K562 (cell line): ENCODE data around the gene FANCC. TPM values are rescaled to one million over a fixed set of nuclear protein-coding genes. Genes with fewer than 3 reads are reported as not detected.

Experiments
- ATAC-seq: fragments of 200-7000 bp; cut with Tn5 transposase; 3 replicates; pipeline ENCODE4 v1.9.1; 2020; ENCODE audit warnings: moderate library complexity
- BruUV-seq: library from RNA; stranded (reverse); fragments of 400-500 nt; replicated peaks from 2 replicates; lab custom pipeline; 2021; lab: Mats Ljungman, UMichigan
- CTCF ChIA-PET: fragments of 300-600 bp; formaldehyde crosslinking; extraction: SDS; loops from one replicate; lab custom pipeline; 2021; ENCODE audit warnings: low intra/inter-chr PET ratio; lab: Yijun Ruan, JAX
- POLR2A ChIA-PET: fragments of 300-600, 350-650 bp; sonication (Branson Sonifier 250); formaldehyde crosslinking; extraction: SDS; loops from one replicate; lab custom pipeline; 2021; ENCODE audit warnings: antibody characterized with exemption, inconsistent platforms; lab: Yijun Ruan, JAX
- DNase-seq, 4 experiments: peaks; one replicate each; pipeline versions ENCODE4 v3.0.0 to v3.0.0-alpha.2; 2011 to 2018; ENCODE audit warnings: low spot score in 3 of 4, mixed read lengths in 3 of 4; ENCODE audit errors: extremely low read depth in 1 of 4
- FAIRE-seq: peaks from 2 replicates; lab custom pipeline; 2011; peaks lifted over from hg19 to GRCh38; lab: Jason Lieb, UNC
- H2AFZ ChIP-seq: 2 replicates; pipeline ENCODE4 v1.6.0; 2011; ENCODE audit warnings: low read depth, low read length, control low read depth, inconsistent platforms
- H3K27ac ChIP-seq: fragments of 200-600 bp; 3 replicates; pipeline ENCODE4 v1.8.0; 2011; ENCODE audit warnings: low read depth, mild to moderate bottlenecking, control low read depth, inconsistent platforms, low read length, moderate library complexity, mixed read lengths; ENCODE audit errors: extremely low read depth
- H3K27me3 ChIP-seq, 2 experiments: fragments of 300-600 bp in 1 of 2; 2 replicates in 1 of 2; 3 replicates in 1 of 2; pipeline versions ENCODE4 v1.6.0 to v1.8.0; 2011; ENCODE audit warnings: inconsistent platforms in 2 of 2, low read length in 2 of 2, mild to moderate bottlenecking in 1 of 2, mixed read lengths in 1 of 2, moderate library complexity in 1 of 2; ENCODE audit not compliant: control insufficient read depth in 2 of 2, insufficient read depth in 2 of 2
- H3K36me3 ChIP-seq: fragments of 300-600 bp; 3 replicates; pipeline ENCODE4 v1.8.0; 2011; ENCODE audit warnings: mild to moderate bottlenecking, low read length, inconsistent platforms; ENCODE audit not compliant: control insufficient read depth, insufficient read depth
- H3K4me1 ChIP-seq, 2 experiments: fragments of 200-600 bp in 1 of 2; replicated peaks in 1 of 2; 2 replicates in 1 of 2; 3 replicates in 1 of 2; pipeline versions ENCODE4 v1.5.1 to v1.8.0; 2011; ENCODE audit warnings: inconsistent platforms in 2 of 2, low read length in 2 of 2, mild to moderate bottlenecking in 1 of 2, mixed read lengths in 1 of 2, moderate library complexity in 1 of 2; ENCODE audit not compliant: control insufficient read depth in 2 of 2, insufficient read depth in 2 of 2
- H3K4me2 ChIP-seq: 2 replicates; pipeline ENCODE4 v1.6.1; 2011; ENCODE audit warnings: low read length, control low read depth, inconsistent platforms, mixed read lengths; ENCODE audit not compliant: insufficient read depth
- H3K4me3 ChIP-seq: fragments of 200-600 bp; sonication (generic), shearing (Covaris generic); 2 replicates; pipeline ENCODE4 v1.5.1; 2016; ENCODE audit warnings: control low read depth, inconsistent platforms
- H3K79me2 ChIP-seq: fragments of 200-600 bp; 3 replicates; pipeline ENCODE4 v1.8.0; 2011; ENCODE audit warnings: low read length, inconsistent platforms; ENCODE audit not compliant: control insufficient read depth, insufficient read depth
- H3K9ac ChIP-seq, 2 experiments: 2 replicates each; pipeline versions ENCODE4 v1.6.0 to v1.6.1; 2011; ENCODE audit warnings: low read depth in 2 of 2, low read length in 2 of 2, control low read depth in 1 of 2, inconsistent platforms in 1 of 2, mild to moderate bottlenecking in 1 of 2, mixed read lengths in 1 of 2; ENCODE audit not compliant: insufficient read depth in 1 of 2
- H3K9me1 ChIP-seq: one replicate; pipeline ENCODE4 v1.6.0; 2011; ENCODE audit warnings: inconsistent platforms, mild to moderate bottlenecking, low read length, moderate library complexity; ENCODE audit not compliant: control insufficient read depth, insufficient read depth
- H3K9me3 ChIP-seq: replicated peaks from 2 replicates; pipeline ENCODE4 v1.5.1; 2011; ENCODE audit warnings: low read depth, low read length, inconsistent platforms; ENCODE audit not compliant: control insufficient read depth, insufficient read depth
- H4K20me1 ChIP-seq: replicated peaks from 2 replicates; pipeline ENCODE4 v1.6.1; 2011; ENCODE audit warnings: low read length, inconsistent platforms, mixed read lengths; ENCODE audit not compliant: control insufficient read depth, insufficient read depth
- FOXJ3 ChIP-seq: sonication (generic); formaldehyde crosslinking; IDR thresholded peaks from 2 replicates; pipeline ENCODE4 v1.4.0; 2020; ENCODE audit warnings: mild to moderate bottlenecking, missing genetic modification reagents
- KDM1A ChIP-seq, 2 experiments: fragments of 450-650 bp; IDR thresholded peaks; 2 replicates each; pipeline ENCODE4 v1.6.1; 2016; ENCODE audit warnings: mild to moderate bottlenecking in 2 of 2
- NUFIP1 ChIP-seq: fragments of 450-650 bp; IDR thresholded peaks from 2 replicates; pipeline ENCODE4 v1.6.1; 2018; ENCODE audit not compliant: partially characterized antibody
- OTX1 ChIP-seq: fragments of 450-650 bp; formaldehyde crosslinking; IDR thresholded peaks from 2 replicates; pipeline ENCODE4 v1.4.0; 2022; ENCODE audit warnings: mild to moderate bottlenecking
- PBX2 ChIP-seq, 2 experiments: IDR thresholded peaks in 1 of 2; conservative IDR thresholded peaks in 1 of 2; 2 replicates each; pipeline ENCODE4 v1.6.1; 2016; ENCODE audit warnings: low read depth in 2 of 2, mild to moderate bottlenecking in 1 of 2, missing compliant biosample characterization in 1 of 2, missing genetic modification characterization in 1 of 2, moderate library complexity in 1 of 2
- PHTF2 ChIP-seq: fragments of 250-450 bp; sonication (Bioruptor Pico); IDR thresholded peaks from 2 replicates; pipeline ENCODE4 v1.5.0; 2021; ENCODE audit warnings: mild to moderate bottlenecking
- RBM17 ChIP-seq: fragments of 200-400 bp; formaldehyde crosslinking; IDR thresholded peaks from 2 replicates; pipeline ENCODE4 v1.6.1; 2017; ENCODE audit warnings: low read depth, mild to moderate bottlenecking, low read length, borderline replicate concordance
- SMARCA5 ChIP-seq: fragments of 450-650 bp; IDR thresholded peaks from 2 replicates; pipeline ENCODE4 v1.6.1; 2016
- SRSF9 ChIP-seq: fragments of 200-400 bp; formaldehyde crosslinking; IDR thresholded peaks from 2 replicates; pipeline ENCODE4 v1.6.1; 2017; ENCODE audit warnings: low read depth, low read length, borderline replicate concordance
- TBL1XR1 ChIP-seq, 2 experiments: IDR thresholded peaks; 2 replicates each; pipeline ENCODE4 v1.6.1; 2012; ENCODE audit warnings: improper control_type of control experiment in 2 of 2, low read length in 2 of 2, mild to moderate bottlenecking in 1 of 2
- WHSC1 ChIP-seq: IDR thresholded peaks from one replicate; pipeline ENCODE4 v1.6.1; 2012; ENCODE audit warnings: low read length, control low read depth, inconsistent platforms
- ZFP91 ChIP-seq: sonication (generic); formaldehyde crosslinking; IDR thresholded peaks from 2 replicates; pipeline ENCODE4 v1.8.0; 2022; ENCODE audit warnings: mild to moderate bottlenecking, missing genetic modification reagents
- ZKSCAN8 ChIP-seq: fragments of 200-800 bp; sonication (Bioruptor generic); IDR thresholded peaks from 2 replicates; pipeline ENCODE4 v1.6.1; 2016; ENCODE audit warnings: missing genetic modification characterization, missing compliant biosample characterization
- ZNF134 ChIP-seq: fragments of 250-450 bp; sonication (Bioruptor Pico); conservative IDR thresholded peaks from 2 replicates; pipeline ENCODE4 v1.4.0; 2020
- WGBS: fragments of 100-300 bp; shearing (Covaris generic); methylation state at CpG from one replicate; pipeline ENCODE4 v1.1.6; 2016; ENCODE audit warnings: low coverage, mixed read lengths; ENCODE audit not compliant: insufficient coverage; ENCODE audit errors: missing lambda C conversion rate; 5-methylcytosine and 5-hydroxymethylcytosine counted together
- in situ Hi-C: fragments of 300-500 bp; cut with MboI; formaldehyde crosslinking; loops from 4 replicates; pipeline ENCODE4 v1.15.0; 2018; ENCODE audit warnings: inconsistent platforms, mixed read lengths
- intact Hi-C: fragments of 100-400 bp; cut with micrococcal nuclease; formaldehyde crosslinking; loops from 2 replicates; pipeline ENCODE4 v1.14.2; 2022
- polyA plus RNA-seq, 8 experiments: library from polyadenylated mRNA; depleted of rRNA in 4 of 8; stranded (reverse) in 5 of 8; unstranded in 3 of 8; fragments of >200 nt; fragmentation: Nextera tagmentation in 2 of 8; fragmentation: Illumina TruSeq in 1 of 8; extraction: Ambion mirVana in 2 of 8; extraction: Trizol in 1 of 8; gene quantifications; 2 replicates each; pipeline versions ENCODE4 v1.2.1 to v1.2.3, GENCODE V29; 2011 to 2014; ENCODE audit warnings: inconsistent platforms in 1 of 8, missing spikeins in 1 of 8
- total RNA-seq, 7 experiments: library from RNA; depleted of rRNA in 6 of 7; stranded (reverse); fragments of >200 nt in 6 of 7; fragmentation: Illumina TruSeq in 2 of 7; extraction: Trizol in 2 of 7; gene quantifications; 2 replicates each; pipeline versions ENCODE4 v1.2.1 to v1.2.3, GENCODE V29; 2011 to 2021; ENCODE audit warnings: low replicate concordance in 1 of 7
- TF ChIP-seq, protein P1 (sequence below): fragments of 450-650 bp; conservative IDR thresholded peaks from 2 replicates; pipeline ENCODE4 v1.6.1; 2016; ENCODE audit warnings: missing genetic modification characterization, low read depth, mild to moderate bottlenecking, control low read depth, missing compliant biosample characterization
- TF ChIP-seq, protein P2 (sequence below): fragments of 450-650 bp; IDR thresholded peaks from 2 replicates; pipeline ENCODE4 v1.6.1; 2016; ENCODE audit warnings: low read depth, mild to moderate bottlenecking, moderate library complexity

Gene FANCC
- total and polyA plus RNA-seq, 9 of the 15 experiments (the other 6 are each of a cell fraction or from before 2014, with no cell fraction given): 4.6 to 18.4 (median 14.2) TPM

DNA sequence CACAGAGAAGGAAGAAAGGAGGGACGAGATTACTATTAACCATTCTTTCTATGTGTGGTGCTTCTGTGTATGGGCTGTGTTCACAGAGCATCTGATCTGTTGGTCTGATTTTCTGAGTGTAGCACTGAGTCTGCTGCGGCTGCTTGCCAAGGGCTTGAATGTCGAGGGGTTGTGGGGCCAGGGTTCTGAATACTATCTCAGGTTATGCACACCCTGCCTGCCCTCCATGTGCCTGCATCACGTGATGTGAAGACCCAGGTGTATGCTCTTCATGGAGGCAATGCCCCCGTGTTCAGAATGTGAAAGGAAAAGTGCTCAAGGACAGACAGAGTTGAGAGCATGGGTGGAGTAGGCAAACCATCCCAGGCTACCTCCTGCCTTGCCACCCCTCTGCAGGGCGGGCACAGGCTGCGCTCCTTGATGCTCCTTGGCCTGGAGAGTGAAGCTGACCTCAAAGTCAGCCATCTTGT is 254.9 kb downstream of the FANCC start:
- no peak for FAIRE-seq
- H3K4me3 ChIP-seq: no peak overlapping the region
- H3K27ac ChIP-seq: no peak overlapping the region
- H3K27me3 ChIP-seq: no peaks in the 10 kb centered on the region
- no peak overlapping the region for H2AFZ ChIP-seq
- peaks cover 9% of the 10 kb centered on the region; the same call in 2 of the 3 replicates for H3K36me3 ChIP-seq
- peaks cover 0 to 4% of the 10 kb centered on the region in 2 experiments; a peak in 1 of 5 replicates for H3K4me1 ChIP-seq
- H3K9me1 ChIP-seq: no peaks in the 10 kb centered on the region
- H3K4me2 ChIP-seq: no peak overlapping the region
- no peaks in the 10 kb centered on the region for H4K20me1 ChIP-seq
- DNase-seq: no peak
- ChIA-PET POLR2A (no interaction called here), CTCF (no interaction called here)
- WGBS: 63% methylated on average over 7 of the region's 7 CpGs
- no peaks in the 10 kb centered on the region for H3K9me3 ChIP-seq
- H3K9ac ChIP-seq: no peak overlapping the region
- no peaks in the 10 kb centered on the region for H3K79me2 ChIP-seq
- intact Hi-C loops (no loop called here), in situ Hi-C loops (no loop called here)
- BruUV-seq: no TSS peak
- ATAC-seq: no peak
- TF ChIP-seq ZFP91 (CRISPR knock-in tag) (no peak), KDM1A (IDR thresholded peaks at IDR 0.05) (no peak), OTX1 (no peak), ZKSCAN8 (CRISPR knock-in tag) (no peak), RBM17 (no peak), SMARCA5 (no peak), SRSF9 (no peak), FOXJ3 (CRISPR knock-in tag) (no peak), NUFIP1 (no peak), ZNF134 (no peak), PHTF2 (CRISPR knock-in tag) (no peak), WHSC1 (no peak), TBL1XR1 (IDR thresholded peaks at IDR 0.05; ENCODE audit: low read length in 2 of 2) (no peak), PBX2 (CRISPR knock-in tag; IDR thresholded peaks at IDR 0.05; ENCODE audit: low read depth) (no peak), PBX2 (tag; conservative IDR thresholded peaks at IDR 0.05; ENCODE audit: low read depth) (no peak)
- TF ChIP-seq, protein P1, sequence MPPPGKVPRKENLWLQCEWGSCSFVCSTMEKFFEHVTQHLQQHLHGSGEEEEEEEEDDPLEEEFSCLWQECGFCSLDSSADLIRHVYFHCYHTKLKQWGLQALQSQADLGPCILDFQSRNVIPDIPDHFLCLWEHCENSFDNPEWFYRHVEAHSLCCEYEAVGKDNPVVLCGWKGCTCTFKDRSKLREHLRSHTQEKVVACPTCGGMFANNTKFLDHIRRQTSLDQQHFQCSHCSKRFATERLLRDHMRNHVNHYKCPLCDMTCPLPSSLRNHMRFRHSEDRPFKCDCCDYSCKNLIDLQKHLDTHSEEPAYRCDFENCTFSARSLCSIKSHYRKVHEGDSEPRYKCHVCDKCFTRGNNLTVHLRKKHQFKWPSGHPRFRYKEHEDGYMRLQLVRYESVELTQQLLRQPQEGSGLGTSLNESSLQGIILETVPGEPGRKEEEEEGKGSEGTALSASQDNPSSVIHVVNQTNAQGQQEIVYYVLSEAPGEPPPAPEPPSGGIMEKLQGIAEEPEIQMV (tag): no peak
- TF ChIP-seq, protein P2, sequence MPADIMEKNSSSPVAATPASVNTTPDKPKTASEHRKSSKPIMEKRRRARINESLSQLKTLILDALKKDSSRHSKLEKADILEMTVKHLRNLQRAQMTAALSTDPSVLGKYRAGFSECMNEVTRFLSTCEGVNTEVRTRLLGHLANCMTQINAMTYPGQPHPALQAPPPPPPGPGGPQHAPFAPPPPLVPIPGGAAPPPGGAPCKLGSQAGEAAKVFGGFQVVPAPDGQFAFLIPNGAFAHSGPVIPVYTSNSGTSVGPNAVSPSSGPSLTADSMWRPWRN: no peak
